SK-N-SH (cell line): ENCODE results near the gene ZYG11B. TPM values are rescaled to one million over a fixed set of nuclear protein-coding genes. Genes with fewer than 3 reads are reported as not detected.

Experiments
- CTCF ChIA-PET: fragments of 300-600, 350-600 bp; formaldehyde crosslinking; extraction: SDS; loops from one replicate; lab custom pipeline; 2021; lab: Yijun Ruan, JAX
- POLR2A ChIA-PET: fragments of 350-600 bp; sonication (Branson Sonifier 250); formaldehyde crosslinking; extraction: SDS; loops from one replicate; lab custom pipeline; 2020; ENCODE audit warnings: antibody characterized with exemption, inconsistent platforms; lab: Yijun Ruan, JAX
- DNase-seq: peaks from one replicate; pipeline ENCODE4 v3.0.0; 2012
- H2AFZ ChIP-seq: fragments of 200-600 bp; sonication (generic); 2 replicates; pipeline ENCODE4 v1.8.1; 2016; ENCODE audit warnings: antibody characterized with exemption, mild to moderate bottlenecking, low read depth
- H3F3A ChIP-seq: fragments of 200-600 bp; sonication (generic); replicated peaks from 2 replicates; pipeline ENCODE3; 2016; ENCODE audit warnings: antibody characterized with exemption, mild to moderate bottlenecking; ENCODE audit not compliant: insufficient read depth
- H3K27ac ChIP-seq, 2 experiments: fragments of 200-500 bp in 1 of 2; fragments of 200-600 bp in 1 of 2; sonication (Bioruptor generic) in 1 of 2; sonication (generic), shearing (Covaris generic) in 1 of 2; 2 replicates each; pipeline versions ENCODE4 v1.5.1 to v1.6.1; 2014 to 2016; ENCODE audit warnings: low read depth in 2 of 2, inconsistent platforms in 1 of 2, low read length in 1 of 2, mild to moderate bottlenecking in 1 of 2, mixed read lengths in 1 of 2
- H3K27me3 ChIP-seq: fragments of 200-600 bp; sonication (generic), shearing (Covaris generic); 2 replicates; pipeline ENCODE4 v1.6.1; 2016; ENCODE audit warnings: mixed run types; ENCODE audit not compliant: insufficient read depth
- H3K36me3 ChIP-seq, 2 experiments: fragments of 200-500 bp in 1 of 2; fragments of 200-600 bp in 1 of 2; sonication (Bioruptor generic) in 1 of 2; sonication (generic) in 1 of 2; replicated peaks in 1 of 2; 2 replicates each; pipeline versions ENCODE3 to v1.5.1; 2014 to 2016; ENCODE audit warnings: low read length in 1 of 2, mild to moderate bottlenecking in 1 of 2; ENCODE audit not compliant: insufficient read depth in 2 of 2, control insufficient read depth in 1 of 2
- H3K4me1 ChIP-seq, 2 experiments: fragments of 200-500 bp in 1 of 2; fragments of 200-600 bp in 1 of 2; sonication (Bioruptor generic) in 1 of 2; sonication (generic), shearing (Covaris generic) in 1 of 2; 2 replicates each; pipeline versions ENCODE4 v1.5.1 to v1.6.1; 2014 to 2016; ENCODE audit warnings: low read depth in 1 of 2, low read length in 1 of 2, mixed run types in 1 of 2; ENCODE audit not compliant: insufficient read depth in 2 of 2, control insufficient read depth in 1 of 2
- H3K4me2 ChIP-seq: fragments of 200-600 bp; sonication (generic), shearing (Covaris generic); 2 replicates; pipeline ENCODE4 v1.6.1; 2017; ENCODE audit warnings: mixed run types
- H3K4me3 ChIP-seq, 2 experiments: fragments of 200-500 bp in 1 of 2; fragments of 200-600 bp in 1 of 2; sonication (Bioruptor generic) in 1 of 2; sonication (generic), shearing (Covaris generic) in 1 of 2; 2 replicates each; pipeline versions ENCODE4 v1.5.1 to v1.8.1; 2014 to 2016; ENCODE audit warnings: low read depth in 2 of 2, inconsistent platforms in 1 of 2, low read length in 1 of 2, mild to moderate bottlenecking in 1 of 2, mixed read lengths in 1 of 2, moderate library complexity in 1 of 2
- H3K79me2 ChIP-seq: fragments of 200-600 bp; sonication (generic); 2 replicates; pipeline ENCODE4 v1.8.1; 2017; ENCODE audit warnings: mild to moderate bottlenecking; ENCODE audit not compliant: insufficient read depth
- H3K9ac ChIP-seq: fragments of 200-600 bp; sonication (generic); 2 replicates; pipeline ENCODE4 v1.6.1; 2017; ENCODE audit warnings: mixed run types
- H3K9me2 ChIP-seq: fragments of 200-600 bp; sonication (generic); 2 replicates; pipeline ENCODE4 v1.6.1; 2017; ENCODE audit warnings: mixed run types
- H3K9me3 ChIP-seq: fragments of 200-600 bp; sonication (generic); 2 replicates; pipeline ENCODE4 v1.6.1; 2017; ENCODE audit warnings: mixed run types, mild to moderate bottlenecking, moderate library complexity
- H4K20me1 ChIP-seq: fragments of 200-600 bp; sonication (generic); 2 replicates; pipeline ENCODE4 v1.6.1; 2017; ENCODE audit warnings: mild to moderate bottlenecking, mixed run types; ENCODE audit not compliant: insufficient read depth
- ELF1 ChIP-seq: IDR thresholded peaks from 2 replicates; pipeline ENCODE4 v1.4.0; 2012
- EP300 ChIP-seq, 2 experiments: IDR thresholded peaks; 2 replicates each; pipeline versions ENCODE4 v1.4.0 to v1.6.1; 2012; ENCODE audit warnings: borderline replicate concordance in 1 of 2, low read depth in 1 of 2, low read length in 1 of 2
- EZH2phosphoT487 ChIP-seq: fragments of 200-600 bp; sonication (generic); IDR thresholded peaks from 2 replicates; pipeline ENCODE4 v1.6.1; 2017; ENCODE audit warnings: low read depth, mixed run types, mild to moderate bottlenecking, antibody characterized with exemption, moderate library complexity, borderline replicate concordance
- FOSL2 ChIP-seq: IDR thresholded peaks from 2 replicates; pipeline ENCODE4 v1.4.0; 2012; ENCODE audit warnings: low read depth, mild to moderate bottlenecking, moderate library complexity, borderline replicate concordance
- GATA2 ChIP-seq: sonication (generic); formaldehyde crosslinking; IDR thresholded peaks from 2 replicates; pipeline ENCODE4 v1.5.0; 2020; ENCODE audit warnings: mild to moderate bottlenecking, missing genetic modification reagents
- NFIC ChIP-seq: IDR thresholded peaks from 2 replicates; pipeline ENCODE4 v1.4.0; 2012; ENCODE audit warnings: borderline replicate concordance
- RCOR1 ChIP-seq: fragments of 150-350 bp; IDR thresholded peaks from 2 replicates; pipeline ENCODE4 v1.6.1; 2017; ENCODE audit warnings: antibody characterized with exemption, low read length
- RFX5 ChIP-seq: IDR thresholded peaks from 2 replicates; pipeline ENCODE4 v1.6.1; 2012; ENCODE audit warnings: mild to moderate bottlenecking, improper control_type of control experiment, low read length
- RXRA ChIP-seq: IDR thresholded peaks from 2 replicates; pipeline ENCODE4 v1.4.0; 2012; ENCODE audit warnings: low read depth, mild to moderate bottlenecking, borderline replicate concordance
- SMC3 ChIP-seq: IDR thresholded peaks from 2 replicates; pipeline ENCODE4 v1.6.1; 2012; ENCODE audit warnings: low read depth, low read length, improper control_type of control experiment
- TAF1 ChIP-seq: IDR thresholded peaks from 2 replicates; pipeline ENCODE4 v1.6.1; 2012; ENCODE audit warnings: low read depth, mild to moderate bottlenecking, low read length, moderate library complexity, borderline replicate concordance
- TCF12 ChIP-seq: IDR thresholded peaks from 2 replicates; pipeline ENCODE4 v1.4.0; 2012
- TEAD4 ChIP-seq: IDR thresholded peaks from 2 replicates; pipeline ENCODE4 v1.4.0; 2012; ENCODE audit warnings: mild to moderate bottlenecking, borderline replicate concordance; ENCODE audit not compliant: insufficient read depth
- YY1 ChIP-seq: IDR thresholded peaks from 2 replicates; pipeline ENCODE4 v1.4.0; 2012; ENCODE audit warnings: low read depth, mild to moderate bottlenecking
- WGBS: methylation state at CpG from one replicate; pipeline ENCODE4 v1.1.6; 2017; ENCODE audit warnings: low lambda C conversion rate; 5-methylcytosine and 5-hydroxymethylcytosine counted together
- polyA plus RNA-seq, 3 experiments: library from polyadenylated mRNA; depleted of rRNA; stranded (reverse); fragments of >200 nt; gene quantifications; 2 replicates each; pipeline ENCODE4 v1.2.3, GENCODE V29; 2012
- TF ChIP-seq, protein P1 (sequence below): IDR thresholded peaks from 2 replicates; pipeline ENCODE4 v1.4.0; 2012; ENCODE audit warnings: low read depth, borderline replicate concordance
- TF ChIP-seq, protein P2 (sequence below): IDR thresholded peaks from 2 replicates; pipeline ENCODE4 v1.4.0; 2012; ENCODE audit warnings: low read depth
- TF ChIP-seq, protein P3 (sequence below): fragments of 150-350 bp; IDR thresholded peaks from 2 replicates; pipeline ENCODE4 v1.6.1; 2016; ENCODE audit warnings: mild to moderate bottlenecking, low read depth, low read length
- TF ChIP-seq, protein P4 (sequence below): fragments of 200-600 bp; sonication (generic); IDR thresholded peaks from 2 replicates; pipeline ENCODE4 v1.6.1; 2017; ENCODE audit warnings: antibody characterized with exemption, mild to moderate bottlenecking, moderate library complexity
- TF ChIP-seq, protein P5 (sequence below): IDR thresholded peaks from 2 replicates; pipeline ENCODE4 v1.4.0; 2012; ENCODE audit warnings: low read depth, borderline replicate concordance

ZYG11B gene
- polyA plus RNA-seq, 1 of the 3 experiments (the other 2 are of a cell fraction): 5.8 TPM

DNA sequence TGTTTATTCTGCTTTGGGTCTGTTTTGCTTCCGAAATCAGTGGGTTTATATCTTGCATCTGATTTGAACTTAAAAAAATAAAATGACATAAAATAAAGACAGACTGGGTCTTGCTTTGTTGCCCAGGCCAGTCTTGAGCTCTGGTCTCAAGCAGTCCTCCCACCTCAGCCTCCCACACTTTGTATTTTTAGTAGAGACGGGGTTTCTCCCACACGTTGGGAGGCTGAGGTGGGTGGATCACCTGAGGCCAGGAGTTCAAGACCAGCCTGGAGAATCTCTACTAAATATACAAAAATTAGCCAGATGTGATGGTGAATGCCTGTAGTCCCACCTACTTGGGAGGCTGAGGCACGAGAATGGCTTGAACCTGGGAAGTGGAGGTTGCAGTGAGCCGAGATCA, 122.2 kb downstream of the ZYG11B start:
- H3K4me2 ChIP-seq: no peak overlapping the region
- TF ChIP-seq RFX5: no peak
- TF ChIP-seq, protein P1, sequence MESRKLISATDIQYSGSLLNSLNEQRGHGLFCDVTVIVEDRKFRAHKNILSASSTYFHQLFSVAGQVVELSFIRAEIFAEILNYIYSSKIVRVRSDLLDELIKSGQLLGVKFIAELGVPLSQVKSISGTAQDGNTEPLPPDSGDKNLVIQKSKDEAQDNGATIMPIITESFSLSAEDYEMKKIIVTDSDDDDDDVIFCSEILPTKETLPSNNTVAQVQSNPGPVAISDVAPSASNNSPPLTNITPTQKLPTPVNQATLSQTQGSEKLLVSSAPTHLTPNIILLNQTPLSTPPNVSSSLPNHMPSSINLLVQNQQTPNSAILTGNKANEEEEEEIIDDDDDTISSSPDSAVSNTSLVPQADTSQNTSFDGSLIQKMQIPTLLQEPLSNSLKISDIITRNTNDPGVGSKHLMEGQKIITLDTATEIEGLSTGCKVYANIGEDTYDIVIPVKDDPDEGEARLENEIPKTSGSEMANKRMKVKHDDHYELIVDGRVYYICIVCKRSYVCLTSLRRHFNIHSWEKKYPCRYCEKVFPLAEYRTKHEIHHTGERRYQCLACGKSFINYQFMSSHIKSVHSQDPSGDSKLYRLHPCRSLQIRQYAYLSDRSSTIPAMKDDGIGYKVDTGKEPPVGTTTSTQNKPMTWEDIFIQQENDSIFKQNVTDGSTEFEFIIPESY: no peak
- TF ChIP-seq TCF12: no peak
- no peak for TF ChIP-seq ELF1
- TF ChIP-seq, protein P2, sequence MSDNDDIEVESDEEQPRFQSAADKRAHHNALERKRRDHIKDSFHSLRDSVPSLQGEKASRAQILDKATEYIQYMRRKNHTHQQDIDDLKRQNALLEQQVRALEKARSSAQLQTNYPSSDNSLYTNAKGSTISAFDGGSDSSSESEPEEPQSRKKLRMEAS: no peak
- no peak for TF ChIP-seq EZH2phosphoT487
- no peak for TF ChIP-seq EP300 (IDR thresholded peaks at IDR 0.05; ENCODE audit: borderline replicate concordance in 1 of 2, low read depth in 1 of 2, low read length in 1 of 2)
- no peak for TF ChIP-seq TAF1
- no peak for TF ChIP-seq SMC3
- TF ChIP-seq, protein P3, sequence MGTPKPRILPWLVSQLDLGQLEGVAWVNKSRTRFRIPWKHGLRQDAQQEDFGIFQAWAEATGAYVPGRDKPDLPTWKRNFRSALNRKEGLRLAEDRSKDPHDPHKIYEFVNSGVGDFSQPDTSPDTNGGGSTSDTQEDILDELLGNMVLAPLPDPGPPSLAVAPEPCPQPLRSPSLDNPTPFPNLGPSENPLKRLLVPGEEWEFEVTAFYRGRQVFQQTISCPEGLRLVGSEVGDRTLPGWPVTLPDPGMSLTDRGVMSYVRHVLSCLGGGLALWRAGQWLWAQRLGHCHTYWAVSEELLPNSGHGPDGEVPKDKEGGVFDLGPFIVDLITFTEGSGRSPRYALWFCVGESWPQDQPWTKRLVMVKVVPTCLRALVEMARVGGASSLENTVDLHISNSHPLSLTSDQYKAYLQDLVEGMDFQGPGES: no peak
- TF ChIP-seq, protein P4, sequence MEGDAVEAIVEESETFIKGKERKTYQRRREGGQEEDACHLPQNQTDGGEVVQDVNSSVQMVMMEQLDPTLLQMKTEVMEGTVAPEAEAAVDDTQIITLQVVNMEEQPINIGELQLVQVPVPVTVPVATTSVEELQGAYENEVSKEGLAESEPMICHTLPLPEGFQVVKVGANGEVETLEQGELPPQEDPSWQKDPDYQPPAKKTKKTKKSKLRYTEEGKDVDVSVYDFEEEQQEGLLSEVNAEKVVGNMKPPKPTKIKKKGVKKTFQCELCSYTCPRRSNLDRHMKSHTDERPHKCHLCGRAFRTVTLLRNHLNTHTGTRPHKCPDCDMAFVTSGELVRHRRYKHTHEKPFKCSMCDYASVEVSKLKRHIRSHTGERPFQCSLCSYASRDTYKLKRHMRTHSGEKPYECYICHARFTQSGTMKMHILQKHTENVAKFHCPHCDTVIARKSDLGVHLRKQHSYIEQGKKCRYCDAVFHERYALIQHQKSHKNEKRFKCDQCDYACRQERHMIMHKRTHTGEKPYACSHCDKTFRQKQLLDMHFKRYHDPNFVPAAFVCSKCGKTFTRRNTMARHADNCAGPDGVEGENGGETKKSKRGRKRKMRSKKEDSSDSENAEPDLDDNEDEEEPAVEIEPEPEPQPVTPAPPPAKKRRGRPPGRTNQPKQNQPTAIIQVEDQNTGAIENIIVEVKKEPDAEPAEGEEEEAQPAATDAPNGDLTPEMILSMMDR: no peak
- TF ChIP-seq RXRA: no peak
- no peak for TF ChIP-seq NFIC
- TF ChIP-seq TEAD4: no peak
- no peak for TF ChIP-seq RCOR1
- no peak for TF ChIP-seq GATA2 (CRISPR knock-in tag)
- TF ChIP-seq, protein P5, sequence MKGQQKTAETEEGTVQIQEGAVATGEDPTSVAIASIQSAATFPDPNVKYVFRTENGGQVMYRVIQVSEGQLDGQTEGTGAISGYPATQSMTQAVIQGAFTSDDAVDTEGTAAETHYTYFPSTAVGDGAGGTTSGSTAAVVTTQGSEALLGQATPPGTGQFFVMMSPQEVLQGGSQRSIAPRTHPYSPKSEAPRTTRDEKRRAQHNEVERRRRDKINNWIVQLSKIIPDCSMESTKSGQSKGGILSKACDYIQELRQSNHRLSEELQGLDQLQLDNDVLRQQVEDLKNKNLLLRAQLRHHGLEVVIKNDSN: no peak
- TF ChIP-seq FOSL2: no peak
- no peak for TF ChIP-seq YY1
- no peaks in the 10 kb centered on the region for H3K9me2 ChIP-seq
- no peaks in the 10 kb centered on the region for H3K9me3 ChIP-seq
- no peaks in the 10 kb centered on the region for H3K27me3 ChIP-seq
- POLR2A ChIA-PET: no interaction called here
- no peak for DNase-seq
- H3K27ac ChIP-seq: no peak overlapping the region
- H4K20me1 ChIP-seq: no peaks in the 10 kb centered on the region
- no peaks in the 10 kb centered on the region for H3K79me2 ChIP-seq
- no peaks in the 10 kb centered on the region for H3K4me1 ChIP-seq
- no peak overlapping the region for H3K9ac ChIP-seq
- WGBS: 95% methylated on average over 5 of the region's 5 CpGs
- H3F3A ChIP-seq: peaks cover 3% of the 10 kb centered on the region
- no peak overlapping the region for H2AFZ ChIP-seq
- no peaks in the 10 kb centered on the region for H3K36me3 ChIP-seq
- H3K4me3 ChIP-seq: no peak overlapping the region
- CTCF ChIA-PET: interaction anchor here (1.5 kb wide), 1 partner anchor 336 kb away, joined by 3 read pairs; no protein-coding TSS in a partner anchor
